GM12875 (cell line): ENCODE data around the gene FAM83C.
A peak's percentile ranks its signal among the peaks of the same experiment; 100 is the strongest.

ENCODE experiments used
- H3K4me3 ChIP-seq: one replicate; pipeline ENCODE4 v1.5.1; 2011; ENCODE audit warnings: low read depth, low read length, control low read depth
- CTCF ChIP-seq: IDR thresholded peaks from 2 replicates; pipeline ENCODE4 v1.5.1; 2011; ENCODE audit warnings: low read depth, mild to moderate bottlenecking, control low read depth, inconsistent platforms, low read length, moderate library complexity, borderline replicate concordance; ENCODE audit not compliant: insufficient read depth

The FAM83C gene

GRCh38 chr20:35286077-35286898, 5.9 kb downstream of the FAM83C start:
- no peak for TF ChIP-seq CTCF
- no peak overlapping the region for H3K4me3 ChIP-seq

GRCh38 chr20:35285806-35286076, 6.5 kb downstream of the FAM83C start:
- H3K4me3 ChIP-seq, result no peak overlapping the region
- no peak for TF ChIP-seq CTCF

- peak overlapping the region; percentile 68 for H3K4me3 ChIP-seq
- TF ChIP-seq CTCF, result no peak
Measured at GRCh38 chr20:35284992-35285805, 7.0 kb downstream of the FAM83C start.

GRCh38 chr20:35284267-35284991, 7.8 kb downstream of the FAM83C start, which contains the start of gene EIF6:
TSS of gene EIF6 (minus strand) at chr20:35284772. CDS start at chr20:35284487, 285 bp downstream.
- TF ChIP-seq CTCF, result no peak
- peak within 1 kb of the TSS; percentile 68 for H3K4me3 ChIP-seq

- no peak for TF ChIP-seq CTCF
Measured at GRCh38 chr20:35283441-35284266, 8.6 kb downstream of the FAM83C start.

GRCh38 chr20:35281506-35282101, 10.6 kb downstream of the FAM83C start:
- no peak overlapping the region for H3K4me3 ChIP-seq
- TF ChIP-seq CTCF, result no peak

More at GRCh38 chr20:35283441-35284266, 8.6 kb downstream of the FAM83C start:
- peak overlapping the region; percentile 68 for H3K4me3 ChIP-seq
